DMS 273 treated with DMSO at 0.1 percent for 48 hours (cell line): ENCODE measurements around the gene POLE.

Experiments used
- DNase-seq: peaks from one replicate; lab custom pipeline; 2025; lab: John Stamatoyannopoulos, UW

The POLE gene, protein sequence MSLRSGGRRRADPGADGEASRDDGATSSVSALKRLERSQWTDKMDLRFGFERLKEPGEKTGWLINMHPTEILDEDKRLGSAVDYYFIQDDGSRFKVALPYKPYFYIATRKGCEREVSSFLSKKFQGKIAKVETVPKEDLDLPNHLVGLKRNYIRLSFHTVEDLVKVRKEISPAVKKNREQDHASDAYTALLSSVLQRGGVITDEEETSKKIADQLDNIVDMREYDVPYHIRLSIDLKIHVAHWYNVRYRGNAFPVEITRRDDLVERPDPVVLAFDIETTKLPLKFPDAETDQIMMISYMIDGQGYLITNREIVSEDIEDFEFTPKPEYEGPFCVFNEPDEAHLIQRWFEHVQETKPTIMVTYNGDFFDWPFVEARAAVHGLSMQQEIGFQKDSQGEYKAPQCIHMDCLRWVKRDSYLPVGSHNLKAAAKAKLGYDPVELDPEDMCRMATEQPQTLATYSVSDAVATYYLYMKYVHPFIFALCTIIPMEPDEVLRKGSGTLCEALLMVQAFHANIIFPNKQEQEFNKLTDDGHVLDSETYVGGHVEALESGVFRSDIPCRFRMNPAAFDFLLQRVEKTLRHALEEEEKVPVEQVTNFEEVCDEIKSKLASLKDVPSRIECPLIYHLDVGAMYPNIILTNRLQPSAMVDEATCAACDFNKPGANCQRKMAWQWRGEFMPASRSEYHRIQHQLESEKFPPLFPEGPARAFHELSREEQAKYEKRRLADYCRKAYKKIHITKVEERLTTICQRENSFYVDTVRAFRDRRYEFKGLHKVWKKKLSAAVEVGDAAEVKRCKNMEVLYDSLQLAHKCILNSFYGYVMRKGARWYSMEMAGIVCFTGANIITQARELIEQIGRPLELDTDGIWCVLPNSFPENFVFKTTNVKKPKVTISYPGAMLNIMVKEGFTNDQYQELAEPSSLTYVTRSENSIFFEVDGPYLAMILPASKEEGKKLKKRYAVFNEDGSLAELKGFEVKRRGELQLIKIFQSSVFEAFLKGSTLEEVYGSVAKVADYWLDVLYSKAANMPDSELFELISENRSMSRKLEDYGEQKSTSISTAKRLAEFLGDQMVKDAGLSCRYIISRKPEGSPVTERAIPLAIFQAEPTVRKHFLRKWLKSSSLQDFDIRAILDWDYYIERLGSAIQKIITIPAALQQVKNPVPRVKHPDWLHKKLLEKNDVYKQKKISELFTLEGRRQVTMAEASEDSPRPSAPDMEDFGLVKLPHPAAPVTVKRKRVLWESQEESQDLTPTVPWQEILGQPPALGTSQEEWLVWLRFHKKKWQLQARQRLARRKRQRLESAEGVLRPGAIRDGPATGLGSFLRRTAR (N-terminal part only)

GRCh38 chr12:132687211-132688164 lies at the start of gene POLE, which contains the start of gene PXMP2:
TSS of gene POLE (minus strand) at chr12:132687342. CDS start at chr12:132687315, 27 bp downstream.
TSS of gene PXMP2 (plus strand) at chr12:132687587. CDS start at chr12:132687671, 84 bp downstream.
- DNase-seq: peak; percentile 77

GRCh38 chr12:132736913-132737312 lies 49.8 kb upstream of the POLE start:
- DNase-seq: no peak

DNA sequence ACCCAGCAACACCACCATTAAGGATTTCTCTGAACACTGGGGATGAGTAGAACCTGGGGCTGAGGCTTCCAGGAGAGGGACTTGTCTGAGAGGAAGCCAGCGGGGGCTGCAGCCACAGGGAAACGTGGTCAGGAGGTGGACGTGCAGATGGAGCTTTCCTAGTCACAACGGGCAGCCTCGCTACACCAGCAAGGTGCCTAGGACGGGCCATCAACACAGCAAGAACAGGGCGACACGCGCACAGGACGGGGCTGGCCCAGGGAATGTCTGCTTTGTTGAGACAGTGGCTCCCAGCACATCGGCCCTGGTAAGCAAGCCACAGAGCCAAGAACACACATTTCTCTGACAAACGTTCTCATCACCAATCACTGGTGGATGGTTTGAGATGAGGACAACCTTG lies 49.2 kb upstream of the POLE start:
- DNase-seq: no peak

DNA sequence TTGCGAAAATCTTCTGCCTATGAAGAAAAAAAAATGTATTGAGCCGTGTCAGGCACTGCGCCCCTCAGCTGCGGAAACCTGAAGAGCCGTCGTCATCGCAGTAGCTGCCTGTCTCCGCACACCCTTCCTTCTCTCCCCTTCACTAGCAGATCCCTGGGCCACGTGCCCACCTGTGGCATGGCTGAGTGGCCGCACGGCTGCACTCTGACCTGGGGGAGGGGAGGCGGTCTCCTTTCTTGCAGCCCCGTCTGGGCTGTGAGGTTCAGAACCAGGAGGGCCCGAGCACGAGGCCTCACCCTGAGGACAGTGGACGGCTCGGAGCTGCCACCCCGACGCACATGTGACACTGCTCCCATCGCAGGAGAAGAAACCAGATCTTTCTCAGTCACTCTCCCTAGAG lies 48.4 kb upstream of the POLE start:
- no peak for DNase-seq

DNA sequence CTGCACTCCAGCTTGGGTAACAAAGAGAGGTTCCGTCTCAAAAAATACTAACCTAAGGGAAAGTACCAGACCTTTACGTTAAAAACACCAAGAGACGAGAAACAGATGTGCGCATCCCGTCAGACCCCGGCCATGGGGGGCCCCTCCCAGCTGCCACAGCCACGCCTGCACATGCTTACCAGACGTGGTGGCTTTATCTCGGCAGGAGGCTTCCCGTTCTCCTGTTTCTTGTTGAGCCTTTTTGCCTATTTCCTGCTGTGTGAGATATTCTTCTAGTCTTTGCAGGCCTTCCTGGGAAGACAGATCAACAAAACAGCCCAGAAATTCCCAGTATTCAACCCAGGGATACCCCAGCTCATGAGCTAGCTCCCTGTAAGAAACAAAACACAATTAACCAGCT lies 47.1 kb upstream of the POLE start:
- DNase-seq: no peak

DNA sequence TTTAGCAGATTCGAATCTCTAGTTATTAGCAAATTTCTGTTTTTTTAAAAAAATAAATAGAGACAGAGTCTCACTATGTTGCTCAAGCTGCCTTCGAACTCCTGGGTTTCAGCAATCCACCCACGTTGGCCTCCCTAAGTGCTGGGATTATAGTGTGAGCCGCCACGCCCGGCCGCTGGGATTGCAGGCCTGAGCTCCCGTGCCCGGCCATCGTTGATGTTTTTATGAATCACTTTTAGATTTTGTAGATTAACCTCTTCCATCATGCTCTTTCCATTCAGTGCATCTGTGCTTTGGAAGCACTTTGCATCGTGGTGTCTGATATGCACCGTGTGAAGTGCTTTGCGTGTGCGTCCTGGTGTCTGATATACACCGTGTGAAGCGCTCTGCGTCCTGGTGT lies 44.4 kb upstream of the POLE start:
- no peak for DNase-seq

- no peak for DNase-seq
Observed at GRCh38 chr12:132730353-132730752, 43.2 kb upstream of the POLE start.

GRCh38 chr12:132729541-132730320 lies 42.6 kb upstream of the POLE start:
- peak; percentile 37 for DNase-seq

DNA sequence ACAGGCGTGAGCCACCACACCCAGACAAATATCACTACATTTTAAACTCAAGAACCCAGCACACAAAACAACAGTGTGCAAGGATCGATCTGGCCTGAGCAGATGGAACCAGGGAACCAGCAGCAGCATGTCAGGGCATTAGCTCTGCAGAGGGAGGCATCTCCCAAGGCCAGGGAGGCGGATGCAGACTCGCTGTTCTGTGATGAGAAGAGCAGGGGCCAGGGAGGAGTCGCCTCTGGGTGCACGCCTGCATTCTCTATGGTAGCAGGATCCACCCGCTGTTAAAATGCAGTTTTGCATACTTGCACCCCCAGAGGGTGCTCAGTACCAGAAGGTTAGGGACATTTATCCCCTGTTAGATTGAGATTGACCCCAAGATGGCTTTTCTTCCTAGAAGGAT lies 41.4 kb upstream of the POLE start:
- no peak for DNase-seq

GRCh38 chr12:132727091-132727794 lies 40.1 kb upstream of the POLE start:
- no peak for DNase-seq

DNA sequence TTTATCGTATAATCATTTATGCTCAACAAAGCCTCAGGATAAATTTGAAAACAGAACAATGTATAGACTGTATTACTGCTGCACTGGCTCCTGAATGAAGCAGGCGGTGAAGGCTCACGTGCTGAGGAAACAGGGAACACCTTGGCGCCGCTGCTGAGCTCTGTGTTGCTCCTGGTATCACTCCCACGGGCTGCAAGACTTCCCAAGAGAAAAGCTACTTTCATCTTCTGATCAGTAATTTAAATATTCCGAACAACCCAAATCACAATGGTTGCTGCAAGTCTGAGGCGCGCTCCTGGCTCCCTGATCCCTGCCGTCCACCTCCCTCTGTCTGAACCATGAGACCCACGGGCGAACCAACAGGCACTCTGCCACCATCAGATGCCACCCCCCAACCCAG lies 39.2 kb upstream of the POLE start:
- DNase-seq: no peak

DNA sequence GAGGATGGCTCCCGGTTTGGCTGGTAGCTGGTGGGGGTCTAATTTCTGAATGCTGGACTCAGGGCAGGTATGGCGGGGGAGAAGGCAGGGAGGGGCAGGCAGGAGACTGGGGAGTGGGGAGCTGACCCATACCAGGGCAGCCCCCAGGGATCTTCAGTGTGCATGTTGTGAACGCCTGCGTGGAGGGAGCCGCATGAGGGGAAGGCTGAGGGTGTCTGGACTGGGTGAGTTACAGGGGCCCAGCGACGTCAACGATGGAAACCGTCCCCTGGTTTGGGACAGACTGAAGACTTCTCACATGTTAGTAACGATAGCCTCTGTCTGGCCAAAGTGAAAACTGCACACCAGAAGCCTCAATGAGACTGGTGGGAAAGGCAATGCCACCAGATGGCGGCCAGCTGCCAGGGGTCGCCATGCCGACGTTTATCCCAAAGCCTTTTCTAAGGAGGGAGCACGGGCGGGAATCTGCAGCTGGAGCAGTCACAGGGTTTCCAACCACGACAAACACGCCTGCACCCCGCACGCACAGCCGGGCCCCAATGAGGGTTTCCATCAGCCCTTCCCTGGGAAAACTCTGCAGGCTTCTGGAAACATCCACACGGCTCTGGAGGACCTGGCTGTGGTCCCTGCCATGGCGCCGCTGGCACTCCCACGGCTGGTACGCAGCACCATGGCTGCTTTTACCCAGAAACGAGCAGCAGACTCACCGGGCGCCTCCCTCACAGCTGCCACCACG lies 37.5 kb upstream of the POLE start:
- DNase-seq: peak; percentile 52

DNA sequence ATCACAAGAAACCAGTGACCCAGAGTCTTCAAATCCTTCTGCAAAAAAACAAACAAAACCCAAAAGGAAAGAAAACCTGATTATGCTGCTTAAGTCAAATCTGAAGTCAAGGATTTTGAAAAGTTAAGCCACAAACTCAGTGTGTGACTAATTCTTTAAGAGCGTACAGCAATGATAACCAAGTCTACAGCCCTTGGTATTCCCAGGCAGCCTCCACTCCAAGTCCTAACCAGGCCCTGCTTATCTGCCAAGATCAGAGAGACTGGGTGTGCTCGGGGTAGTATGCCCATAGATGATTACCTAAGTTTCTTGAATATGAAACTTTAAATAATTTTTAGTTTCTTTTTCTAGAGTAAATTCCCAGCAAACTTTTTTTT lies 36.6 kb upstream of the POLE start:
- DNase-seq: no peak

DNA sequence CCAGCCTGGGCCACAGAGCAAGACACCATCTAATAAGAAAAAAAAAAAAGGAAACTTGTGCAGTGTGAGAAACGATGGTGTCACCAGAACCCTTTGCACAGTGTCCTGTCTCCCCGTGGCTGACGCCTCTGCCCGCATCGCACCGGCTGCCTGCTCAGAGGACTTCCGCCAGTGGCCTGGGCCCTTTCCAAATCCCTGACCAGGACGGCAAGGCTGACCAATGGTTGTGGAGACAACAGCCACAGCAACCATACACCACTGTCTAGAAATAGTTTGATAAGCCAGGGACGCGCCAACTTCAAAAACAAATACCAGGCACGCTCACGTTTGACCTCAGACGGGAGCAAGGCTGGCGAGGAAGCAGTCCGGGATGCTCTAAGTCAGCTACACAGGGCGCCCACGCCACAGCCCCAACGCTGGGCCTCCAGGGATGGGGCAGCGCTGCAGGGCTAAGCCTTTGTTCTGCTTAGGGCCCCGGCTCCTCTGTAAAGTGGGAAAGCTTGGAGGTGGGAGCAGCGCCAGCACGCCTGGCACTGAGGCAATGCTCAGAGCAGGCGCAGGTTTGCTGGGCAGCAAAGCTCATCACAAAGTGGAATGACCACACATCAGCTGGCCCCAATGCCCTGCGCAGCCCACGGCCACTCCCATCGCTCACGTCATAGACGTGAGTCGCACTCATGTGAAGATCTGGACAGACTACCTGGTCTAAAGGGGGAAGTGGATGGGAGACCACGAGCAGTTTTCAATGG lies 36.0 kb upstream of the POLE start:
- DNase-seq: no peak

GRCh38 chr12:132720606-132721345 lies 33.6 kb upstream of the POLE start:
- DNase-seq: no peak

GRCh38 chr12:132719954-132720324 lies 32.8 kb upstream of the POLE start:
- DNase-seq: no peak
